H9 (cell line): ENCODE data around the gene MYH7. TPM values are rescaled to one million over a fixed set of nuclear protein-coding genes. Genes with fewer than 3 reads are reported as not detected.

Experiments used
- DNase-seq: peaks from one replicate; pipeline ENCODE4 v3.0.0-alpha.2; 2017
- H2AFZ ChIP-seq: one replicate; pipeline ENCODE4 v1.6.1; 2013; ENCODE audit warnings: mild to moderate bottlenecking, low read length, control low read depth, moderate library complexity
- H2AK5ac ChIP-seq: 2 replicates; pipeline ENCODE4 v1.6.1; 2013; ENCODE audit warnings: low read length, control low read depth, mixed read lengths; ENCODE audit not compliant: insufficient read length
- H2BK120ac ChIP-seq: one replicate; pipeline ENCODE4 v1.6.1; 2013; ENCODE audit warnings: low read depth, mild to moderate bottlenecking, low read length, control low read depth, inconsistent platforms; ENCODE audit not compliant: poor library complexity, severe bottlenecking
- H2BK12ac ChIP-seq: 2 replicates; pipeline ENCODE4 v1.6.1; 2013; ENCODE audit warnings: low read length, control low read depth, mixed read lengths, low read depth; ENCODE audit not compliant: insufficient read length
- H2BK15ac ChIP-seq: 2 replicates; pipeline ENCODE4 v1.6.1; 2013; ENCODE audit warnings: low read depth, low read length, control low read depth
- H2BK20ac ChIP-seq: one replicate; pipeline ENCODE4 v1.6.1; 2013; ENCODE audit warnings: low read depth, mild to moderate bottlenecking, low read length, control low read depth, inconsistent platforms; ENCODE audit not compliant: poor library complexity, severe bottlenecking
- H2BK5ac ChIP-seq: 2 replicates; pipeline ENCODE4 v1.6.1; 2013; ENCODE audit warnings: low read length, control low read depth, mixed read lengths; ENCODE audit not compliant: insufficient read length
- H3K14ac ChIP-seq: 2 replicates; pipeline ENCODE4 v1.6.1; 2013; ENCODE audit warnings: low read length, control low read depth; ENCODE audit not compliant: insufficient read depth
- H3K18ac ChIP-seq: 2 replicates; pipeline ENCODE4 v1.6.1; 2013; ENCODE audit warnings: low read depth, mild to moderate bottlenecking, mixed read lengths, low read length, control low read depth; ENCODE audit not compliant: insufficient read length
- H3K23ac ChIP-seq: 2 replicates; pipeline ENCODE4 v1.6.1; 2013; ENCODE audit warnings: low read length, control low read depth, mixed read lengths, low read depth; ENCODE audit not compliant: insufficient read length
- H3K23me2 ChIP-seq: 2 replicates; pipeline ENCODE4 v1.6.1; 2013; ENCODE audit warnings: low read depth, mild to moderate bottlenecking, mixed read lengths, low read length, control low read depth; ENCODE audit not compliant: insufficient read length, poor library complexity, severe bottlenecking
- H3K27ac ChIP-seq: 2 replicates; pipeline ENCODE4 v1.5.1; 2013; ENCODE audit warnings: low read length, control low read depth, mixed read lengths, low read depth; ENCODE audit not compliant: insufficient read length
- H3K27me3 ChIP-seq: 2 replicates; pipeline ENCODE4 v1.6.1; 2013; ENCODE audit warnings: low read length, control low read depth, inconsistent platforms; ENCODE audit not compliant: insufficient read depth
- H3K4ac ChIP-seq: 2 replicates; pipeline ENCODE4 v1.6.1; 2013; ENCODE audit warnings: low read depth, mild to moderate bottlenecking, control low read depth, inconsistent platforms, low read length, moderate library complexity
- H3K4me1 ChIP-seq: 2 replicates; pipeline ENCODE4 v1.6.1; 2013; ENCODE audit warnings: low read length, control low read depth, inconsistent platforms; ENCODE audit not compliant: insufficient read depth
- H3K4me2 ChIP-seq: 2 replicates; pipeline ENCODE4 v1.6.1; 2013; ENCODE audit warnings: low read length, control low read depth, mixed read lengths; ENCODE audit not compliant: insufficient read length, insufficient read depth
- H3K56ac ChIP-seq: 2 replicates; pipeline ENCODE4 v1.6.1; 2013; ENCODE audit warnings: low read depth, mild to moderate bottlenecking, mixed read lengths, low read length, control low read depth; ENCODE audit not compliant: insufficient read length
- H3K79me1 ChIP-seq: 2 replicates; pipeline ENCODE4 v1.6.1; 2013; ENCODE audit warnings: low read depth, mild to moderate bottlenecking, moderate library complexity, low read length, control low read depth, inconsistent platforms; ENCODE audit not compliant: insufficient read depth, poor library complexity, severe bottlenecking
- H3K79me2 ChIP-seq: 2 replicates; pipeline ENCODE4 v1.6.1; 2013; ENCODE audit warnings: low read length, control low read depth, inconsistent platforms; ENCODE audit not compliant: insufficient read depth
- H3K9ac ChIP-seq: 2 replicates; pipeline ENCODE4 v1.6.1; 2013; ENCODE audit warnings: low read length, control low read depth, mixed read lengths; ENCODE audit not compliant: insufficient read length; ENCODE audit errors: extremely low read depth
- H3K9me3 ChIP-seq: one replicate; pipeline ENCODE4 v1.6.1; 2013; ENCODE audit warnings: low read depth, low read length, inconsistent platforms; ENCODE audit not compliant: control insufficient read depth
- H3T11ph ChIP-seq: one replicate; pipeline ENCODE4 v1.6.1; 2013; ENCODE audit warnings: mild to moderate bottlenecking, low read length, control low read depth, inconsistent platforms
- H4K20me1 ChIP-seq: one replicate; pipeline ENCODE4 v1.6.1; 2013; ENCODE audit not compliant: control insufficient read depth, insufficient read length, insufficient read depth
- H4K5ac ChIP-seq: 2 replicates; pipeline ENCODE4 v1.6.1; 2013; ENCODE audit warnings: low read depth, mild to moderate bottlenecking, mixed read lengths, low read length, control low read depth; ENCODE audit not compliant: insufficient read length
- H4K8ac ChIP-seq: replicated peaks from 2 replicates; pipeline ENCODE4 v1.6.1; 2013; ENCODE audit warnings: low read length, control low read depth, mixed read lengths, low read depth; ENCODE audit not compliant: insufficient read length
- H4K91ac ChIP-seq: 2 replicates; pipeline ENCODE4 v1.6.1; 2013; ENCODE audit warnings: low read depth, mild to moderate bottlenecking, moderate library complexity, mixed read lengths, low read length, control low read depth; ENCODE audit not compliant: insufficient read length
- H3K27ac Mint-ChIP-seq, 3 experiments: 2 replicates in 2 of 3; 3 replicates in 1 of 3; pipeline ENCODE4 v1.8.0; 2020 to 2021; ENCODE audit warnings: mixed read lengths in 3 of 3, mild to moderate bottlenecking in 1 of 3, moderate library complexity in 1 of 3
- H3K27me3 Mint-ChIP-seq: 2 replicates; pipeline ENCODE4 v1.8.0; 2021; ENCODE audit warnings: low read depth, mild to moderate bottlenecking, moderate library complexity, mixed read lengths
- H3K36me3 Mint-ChIP-seq, 3 experiments: 2 replicates in 2 of 3; 3 replicates in 1 of 3; pipeline ENCODE4 v1.8.0; 2020 to 2021; ENCODE audit warnings: low read depth in 3 of 3, mixed read lengths in 3 of 3; ENCODE audit not compliant: insufficient read depth in 1 of 3
- H3K4me1 Mint-ChIP-seq, 2 experiments: 2 replicates each; pipeline ENCODE4 v1.8.0; 2020; ENCODE audit warnings: mixed read lengths in 2 of 2
- H3K4me3 Mint-ChIP-seq, 2 experiments: 2 replicates in 1 of 2; 3 replicates in 1 of 2; pipeline ENCODE4 v1.8.0; 2020 to 2021; ENCODE audit warnings: mild to moderate bottlenecking in 2 of 2, mixed read lengths in 2 of 2, moderate library complexity in 1 of 2
- H3K9me3 Mint-ChIP-seq, 2 experiments: 2 replicates in 1 of 2; 3 replicates in 1 of 2; pipeline ENCODE4 v1.8.0; 2020; ENCODE audit warnings: mild to moderate bottlenecking in 2 of 2, mixed read lengths in 2 of 2, moderate library complexity in 1 of 2
- WGBS: extraction: QIAGEN DNeasy Blood & Tissue Kit; methylation state at CpG from one replicate; pipeline ENCODE4 v1.1.7; 2013; ENCODE audit warnings: missing lambda C conversion rate, low lambda C conversion rate, mixed read lengths; ENCODE audit not compliant: insufficient read length; ENCODE audit errors: extremely low coverage; 5-methylcytosine and 5-hydroxymethylcytosine counted together
- total RNA-seq: library from RNA; stranded (reverse); gene quantifications from 2 replicates; pipeline ENCODE4 v1.2.1, GENCODE V29; 2021
- TF ChIP-seq, protein P1 (sequence below): fragments of 200-600 bp; sonication (generic); conservative IDR thresholded peaks from 3 replicates; pipeline ENCODE4 v1.8.0; 2021; ENCODE audit warnings: antibody characterized with exemption, mild to moderate bottlenecking

The MYH7 gene
- total RNA-seq, 1 experiment from 2014 or later, result not detected

DNA sequence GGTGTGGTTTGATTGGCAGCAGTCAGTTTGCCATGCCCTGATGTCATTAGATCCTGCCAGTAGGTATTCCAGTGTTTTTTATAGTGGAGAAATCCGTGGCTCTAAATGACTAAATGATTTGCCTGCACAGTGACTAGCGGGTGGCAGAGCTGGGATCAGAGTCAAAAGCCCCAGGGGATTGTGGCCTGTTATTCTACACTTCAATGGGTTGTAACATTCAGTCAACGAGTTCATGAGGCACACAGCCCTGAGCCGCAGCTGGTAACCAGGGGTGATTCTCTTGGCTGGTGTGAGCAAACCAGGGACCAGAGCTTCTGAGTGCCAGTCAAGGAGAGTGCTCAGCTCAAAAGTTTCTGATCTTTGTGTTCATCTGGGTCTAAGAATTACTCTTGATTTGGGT, 29.2 kb downstream of the MYH7 start:
- no peak overlapping the region for H2BK120ac ChIP-seq
- H3K27ac ChIP-seq, result no peak overlapping the region
- H3K79me1 ChIP-seq, result no peaks in the 10 kb centered on the region
- H2BK12ac ChIP-seq, result no peak overlapping the region
- H3K4ac ChIP-seq, result no peak overlapping the region
- no peak overlapping the region for H3K18ac ChIP-seq
- Mint-ChIP-seq H3K9me3 (no peaks in the 10 kb centered on the region), H3K4me3 (no peak overlapping the region; a peak in 1 of 5 replicates), H3K27me3 (peaks cover 60% of the 10 kb centered on the region), H3K36me3 (no peaks in the 10 kb centered on the region), H3K27ac (no peak overlapping the region), H3K4me1 (peaks cover 17 to 25% of the 10 kb centered on the region in 2 experiments)
- no peak overlapping the region for H3K23ac ChIP-seq
- no peak overlapping the region for H3K9ac ChIP-seq
- no peak overlapping the region for H2BK5ac ChIP-seq
- no peak overlapping the region for H3K4me2 ChIP-seq
- H4K5ac ChIP-seq, result no peak overlapping the region
- H3K27me3 ChIP-seq, result no peaks in the 10 kb centered on the region
- no peak overlapping the region for H4K8ac ChIP-seq
- TF ChIP-seq, protein P1, sequence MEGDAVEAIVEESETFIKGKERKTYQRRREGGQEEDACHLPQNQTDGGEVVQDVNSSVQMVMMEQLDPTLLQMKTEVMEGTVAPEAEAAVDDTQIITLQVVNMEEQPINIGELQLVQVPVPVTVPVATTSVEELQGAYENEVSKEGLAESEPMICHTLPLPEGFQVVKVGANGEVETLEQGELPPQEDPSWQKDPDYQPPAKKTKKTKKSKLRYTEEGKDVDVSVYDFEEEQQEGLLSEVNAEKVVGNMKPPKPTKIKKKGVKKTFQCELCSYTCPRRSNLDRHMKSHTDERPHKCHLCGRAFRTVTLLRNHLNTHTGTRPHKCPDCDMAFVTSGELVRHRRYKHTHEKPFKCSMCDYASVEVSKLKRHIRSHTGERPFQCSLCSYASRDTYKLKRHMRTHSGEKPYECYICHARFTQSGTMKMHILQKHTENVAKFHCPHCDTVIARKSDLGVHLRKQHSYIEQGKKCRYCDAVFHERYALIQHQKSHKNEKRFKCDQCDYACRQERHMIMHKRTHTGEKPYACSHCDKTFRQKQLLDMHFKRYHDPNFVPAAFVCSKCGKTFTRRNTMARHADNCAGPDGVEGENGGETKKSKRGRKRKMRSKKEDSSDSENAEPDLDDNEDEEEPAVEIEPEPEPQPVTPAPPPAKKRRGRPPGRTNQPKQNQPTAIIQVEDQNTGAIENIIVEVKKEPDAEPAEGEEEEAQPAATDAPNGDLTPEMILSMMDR, result no peak
- H2AK5ac ChIP-seq, result no peak overlapping the region
- H4K20me1 ChIP-seq, result no peaks in the 10 kb centered on the region
- H2AFZ ChIP-seq, result no peak overlapping the region
- no peaks in the 10 kb centered on the region for H3K23me2 ChIP-seq
- no peak overlapping the region for H2BK20ac ChIP-seq
- no peak overlapping the region for H3K14ac ChIP-seq
- no peaks in the 10 kb centered on the region for H3K9me3 ChIP-seq
- H3K4me1 ChIP-seq, result no peaks in the 10 kb centered on the region
- no peak overlapping the region for H2BK15ac ChIP-seq
- H4K91ac ChIP-seq, result no peak overlapping the region
- no peak for DNase-seq
- WGBS, result no CpG with 5 or more reads among the region's 4 CpGs
- H3K56ac ChIP-seq, result no peak overlapping the region
- no peak overlapping the region for H3T11ph ChIP-seq
- no peaks in the 10 kb centered on the region for H3K79me2 ChIP-seq
